Neural progenitor cell (in vitro differentiated cells): ENCODE data around the gene TTYH1. TPM values are rescaled to one million over a fixed set of nuclear protein-coding genes. Genes with fewer than 3 reads are reported as not detected.

Source experiments
- DNase-seq: peaks from one replicate; pipeline ENCODE4 v3.0.0-alpha.2; 2016; ENCODE audit warnings: low spot score
- H2AFZ ChIP-seq: fragments of 200-600 bp; sonication (generic); replicated peaks from 2 replicates; pipeline ENCODE4 v1.6.1; 2016; ENCODE audit warnings: antibody characterized with exemption
- H3F3A ChIP-seq: fragments of 200-600 bp; sonication (generic); 2 replicates; pipeline ENCODE4 v1.6.1; 2016; ENCODE audit warnings: antibody characterized with exemption, low read depth
- H3K27ac ChIP-seq: fragments of 200-600 bp; sonication (generic); 2 replicates; pipeline ENCODE4 v1.5.1; 2016; ENCODE audit warnings: mild to moderate bottlenecking
- H3K27me3 ChIP-seq: fragments of 200-600 bp; sonication (generic); 2 replicates; pipeline ENCODE4 v1.6.1; 2016; ENCODE audit warnings: mild to moderate bottlenecking, moderate library complexity
- H3K36me3 ChIP-seq: fragments of 200-600 bp; sonication (generic); 2 replicates; pipeline ENCODE4 v1.5.1; 2016
- H3K4me1 ChIP-seq: fragments of 200-600 bp; sonication (generic); 2 replicates; pipeline ENCODE4 v1.6.1; 2016; ENCODE audit warnings: mixed run types
- H3K4me2 ChIP-seq: fragments of 200-600 bp; sonication (generic); 2 replicates; pipeline ENCODE4 v1.6.1; 2016
- H3K4me3 ChIP-seq: fragments of 200-600 bp; sonication (generic); 2 replicates; pipeline ENCODE4 v1.5.1; 2016
- H3K79me2 ChIP-seq: fragments of 200-600 bp; sonication (generic); 2 replicates; pipeline ENCODE4 v1.6.1; 2016; ENCODE audit warnings: low read depth
- H3K9ac ChIP-seq: fragments of 200-600 bp; sonication (generic); 2 replicates; pipeline ENCODE4 v1.6.1; 2016
- H3K9me3 ChIP-seq: fragments of 200-600 bp; sonication (generic); 2 replicates; pipeline ENCODE4 v1.5.1; 2016; ENCODE audit warnings: low read depth
- H4K20me1 ChIP-seq: fragments of 200-600 bp; sonication (generic); 2 replicates; pipeline ENCODE4 v1.6.1; 2016; ENCODE audit warnings: low read depth
- H3K27ac Mint-ChIP-seq: 3 replicates; pipeline ENCODE4 v1.8.0; 2021; ENCODE audit warnings: mixed read lengths
- H3K27me3 Mint-ChIP-seq: 2 replicates; pipeline ENCODE4 v1.8.0; 2022; ENCODE audit warnings: low read depth, mild to moderate bottlenecking, inconsistent platforms, moderate library complexity, mixed read lengths; ENCODE audit not compliant: insufficient read depth
- H3K36me3 Mint-ChIP-seq: 3 replicates; pipeline ENCODE4 v1.8.0; 2021; ENCODE audit warnings: mixed read lengths
- H3K4me1 Mint-ChIP-seq: 3 replicates; pipeline ENCODE4 v1.8.0; 2021; ENCODE audit warnings: mixed read lengths
- H3K4me3 Mint-ChIP-seq: 3 replicates; pipeline ENCODE4 v1.8.0; 2021; ENCODE audit warnings: mild to moderate bottlenecking, moderate library complexity, mixed read lengths
- H3K9me3 Mint-ChIP-seq: 3 replicates; pipeline ENCODE4 v1.8.0; 2020; ENCODE audit warnings: mixed read lengths
- EZH2 ChIP-seq: fragments of 200-600 bp; sonication (generic); IDR thresholded peaks from 2 replicates; pipeline ENCODE4 v1.6.1; 2017; ENCODE audit warnings: antibody characterized with exemption, mild to moderate bottlenecking, moderate library complexity
- EZH2phosphoT487 ChIP-seq: fragments of 200-600 bp; sonication (generic); IDR thresholded peaks from 2 replicates; pipeline ENCODE4 v1.6.1; 2017; ENCODE audit warnings: antibody characterized with exemption
- total RNA-seq: library from RNA; depleted of rRNA; stranded (reverse); fragments of >200 nt; gene quantifications from 2 replicates; pipeline ENCODE4 v1.2.3, GENCODE V29; 2015; ENCODE audit warnings: low replicate concordance
- TF ChIP-seq, protein P1 (sequence below): fragments of 200-600 bp; sonication (generic); IDR thresholded peaks from 2 replicates; pipeline ENCODE4 v1.5.1; 2017; ENCODE audit warnings: antibody characterized with exemption, mild to moderate bottlenecking

The TTYH1 gene
- total RNA-seq, 1 donor from 2014 or later: 34.2 TPM

GRCh38 chr19:54421169-54421516 is 5.9 kb downstream of the TTYH1 start:
- H3K4me1 ChIP-seq: peaks cover 44% of the 10 kb centered on the region
- no peak overlapping the region for H3K9ac ChIP-seq
- peak overlapping the region; percentile 97 for H3K27ac ChIP-seq
- no peak for DNase-seq
- Mint-ChIP-seq H3K36me3 (peaks cover 30% of the 10 kb centered on the region), H3K9me3 (no peaks in the 10 kb centered on the region), H3K27me3 (peaks cover 8% of the 10 kb centered on the region), H3K4me3 (peak overlapping the region; percentile 76), H3K27ac (peak overlapping the region; percentile 98), H3K4me1 (peaks cover 62% of the 10 kb centered on the region)
- TF ChIP-seq EZH2 (no peak), EZH2phosphoT487 (no peak)
- TF ChIP-seq, protein P1, sequence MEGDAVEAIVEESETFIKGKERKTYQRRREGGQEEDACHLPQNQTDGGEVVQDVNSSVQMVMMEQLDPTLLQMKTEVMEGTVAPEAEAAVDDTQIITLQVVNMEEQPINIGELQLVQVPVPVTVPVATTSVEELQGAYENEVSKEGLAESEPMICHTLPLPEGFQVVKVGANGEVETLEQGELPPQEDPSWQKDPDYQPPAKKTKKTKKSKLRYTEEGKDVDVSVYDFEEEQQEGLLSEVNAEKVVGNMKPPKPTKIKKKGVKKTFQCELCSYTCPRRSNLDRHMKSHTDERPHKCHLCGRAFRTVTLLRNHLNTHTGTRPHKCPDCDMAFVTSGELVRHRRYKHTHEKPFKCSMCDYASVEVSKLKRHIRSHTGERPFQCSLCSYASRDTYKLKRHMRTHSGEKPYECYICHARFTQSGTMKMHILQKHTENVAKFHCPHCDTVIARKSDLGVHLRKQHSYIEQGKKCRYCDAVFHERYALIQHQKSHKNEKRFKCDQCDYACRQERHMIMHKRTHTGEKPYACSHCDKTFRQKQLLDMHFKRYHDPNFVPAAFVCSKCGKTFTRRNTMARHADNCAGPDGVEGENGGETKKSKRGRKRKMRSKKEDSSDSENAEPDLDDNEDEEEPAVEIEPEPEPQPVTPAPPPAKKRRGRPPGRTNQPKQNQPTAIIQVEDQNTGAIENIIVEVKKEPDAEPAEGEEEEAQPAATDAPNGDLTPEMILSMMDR: no peak
- peaks cover 28% of the 10 kb centered on the region for H4K20me1 ChIP-seq
- H3K4me3 ChIP-seq: peak overlapping the region; percentile 41
- peak overlapping the region; percentile 99 for H3K4me2 ChIP-seq
- H3F3A ChIP-seq: peaks cover 49% of the 10 kb centered on the region
- no peaks in the 10 kb centered on the region for H3K36me3 ChIP-seq
- no peaks in the 10 kb centered on the region for H3K9me3 ChIP-seq
- no peaks in the 10 kb centered on the region for H3K27me3 ChIP-seq
- H3K79me2 ChIP-seq: peaks cover 38% of the 10 kb centered on the region
- H2AFZ ChIP-seq: no peak overlapping the region

DNA sequence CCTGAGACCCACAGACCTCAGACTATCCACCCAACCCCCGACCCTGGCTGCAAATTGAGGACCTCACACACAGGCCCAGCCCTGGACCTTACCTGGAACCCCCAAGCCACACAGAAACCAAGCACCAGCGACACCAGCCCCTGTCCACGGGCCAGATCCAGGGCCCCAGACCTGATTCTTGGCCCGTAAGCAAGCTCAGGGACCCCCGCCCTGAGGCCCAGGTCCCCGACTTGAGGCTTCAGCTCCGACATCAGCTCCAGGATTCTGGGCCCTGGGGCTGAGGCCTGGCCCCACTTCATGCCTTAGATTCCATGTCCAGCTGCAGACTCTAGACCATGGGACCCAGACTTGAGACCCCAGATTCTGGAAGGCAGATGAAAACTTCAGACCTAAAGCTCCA is 6.3 kb downstream of the TTYH1 start:
- peaks cover 66% of the 10 kb centered on the region for H3K4me1 Mint-ChIP-seq
- peaks cover 8% of the 10 kb centered on the region for H3K27me3 Mint-ChIP-seq
- TF ChIP-seq EZH2phosphoT487: no peak
- TF ChIP-seq, protein P1: no peak
- no peak for TF ChIP-seq EZH2
- no peaks in the 10 kb centered on the region for H3K9me3 Mint-ChIP-seq
- peak overlapping the region; percentile 98 for H3K27ac Mint-ChIP-seq
- no peaks in the 10 kb centered on the region for H3K27me3 ChIP-seq
- peaks cover 25% of the 10 kb centered on the region for H4K20me1 ChIP-seq
- H2AFZ ChIP-seq: no peak overlapping the region
- H3K79me2 ChIP-seq: peaks cover 34% of the 10 kb centered on the region
- no peaks in the 10 kb centered on the region for H3K36me3 ChIP-seq
- peaks cover 33% of the 10 kb centered on the region for H3K36me3 Mint-ChIP-seq
- H3K27ac ChIP-seq: no peak overlapping the region
- H3K4me3 Mint-ChIP-seq: peak overlapping the region; percentile 76
- H3K4me2 ChIP-seq: peak overlapping the region; percentile 99
- H3K9me3 ChIP-seq: no peaks in the 10 kb centered on the region
- H3F3A ChIP-seq: peaks cover 49% of the 10 kb centered on the region
- H3K4me1 ChIP-seq: peaks cover 44% of the 10 kb centered on the region
- H3K9ac ChIP-seq: no peak overlapping the region
- DNase-seq: no peak
- H3K4me3 ChIP-seq: peak overlapping the region; percentile 41

- peaks cover 67% of the 10 kb centered on the region for H3K4me1 Mint-ChIP-seq
- H3K9me3 Mint-ChIP-seq: no peaks in the 10 kb centered on the region
- H3K4me2 ChIP-seq: peak overlapping the region; percentile 99
- no peak overlapping the region for H3K9ac ChIP-seq
- no peak overlapping the region for H3K4me3 ChIP-seq
- no peak overlapping the region for H3K27ac Mint-ChIP-seq
- peaks cover 24% of the 10 kb centered on the region for H4K20me1 ChIP-seq
- H3K27ac ChIP-seq: no peak overlapping the region
- no peak for DNase-seq
- peaks cover 40% of the 10 kb centered on the region for H3K4me1 ChIP-seq
- H3K4me3 Mint-ChIP-seq: no peak overlapping the region
- no peak overlapping the region for H2AFZ ChIP-seq
- no peaks in the 10 kb centered on the region for H3K36me3 ChIP-seq
- H3K79me2 ChIP-seq: peaks cover 28% of the 10 kb centered on the region
- H3K27me3 ChIP-seq: no peaks in the 10 kb centered on the region
- H3K9me3 ChIP-seq: no peaks in the 10 kb centered on the region
- H3F3A ChIP-seq: peaks cover 45% of the 10 kb centered on the region
- peaks cover 34% of the 10 kb centered on the region for H3K36me3 Mint-ChIP-seq
- TF ChIP-seq EZH2 (no peak), EZH2phosphoT487 (no peak)
- TF ChIP-seq, protein P1: no peak
- H3K27me3 Mint-ChIP-seq: peaks cover 6% of the 10 kb centered on the region
Measured at GRCh38 chr19:54422136-54422535, 6.9 kb downstream of the TTYH1 start.
